Erythroblast (primary cell): ENCODE results near the gene NHEJ1.

Source experiments
- DNase-seq, 2 experiments: peaks; one replicate each; lab custom pipeline; 2025; lab: John Stamatoyannopoulos, UW
- GATA1 ChIP-seq: IDR thresholded peaks from 2 replicates; pipeline ENCODE4 v1.6.1; 2011; ENCODE audit warnings: low read depth, mild to moderate bottlenecking, control low read depth, low read length, moderate library complexity
- POLR2A ChIP-seq: IDR thresholded peaks from 2 replicates; pipeline ENCODE4 v1.6.1; 2011; ENCODE audit warnings: mild to moderate bottlenecking, low read length

NHEJ1 gene

GRCh38 chr2:219177552-219178376 lies 17.1 kb upstream of the NHEJ1 start, which contains the start of gene RETREG2:
Gene RETREG2, plus strand, starts transcription at chr2:219178275. Its CDS starts 78 bp downstream, at chr2:219178353.
- DNase-seq = peak; percentile 97 to 98
- peak; percentile 97 for TF ChIP-seq POLR2A
- TF ChIP-seq GATA1 = no peak

GRCh38 chr2:219176818-219177551 lies 16.4 kb upstream of the NHEJ1 start, which contains the start of gene CNPPD1:
Gene CNPPD1, minus strand, starts transcription at chr2:219176925. Its CDS starts 97 bp downstream, at chr2:219176828.
- peak; percentile 92 to 97 for DNase-seq
- TF ChIP-seq GATA1 (no peak), POLR2A (no peak)

- peak; percentile 74 to 82 for DNase-seq
Measured at GRCh38 chr2:219175928-219176817, 15.6 kb upstream of the NHEJ1 start.

GRCh38 chr2:219175486-219175885 lies 14.9 kb upstream of the NHEJ1 start:
- TF ChIP-seq POLR2A (no peak), GATA1 (no peak)
- DNase-seq = no peak

More at GRCh38 chr2:219175928-219176817, 15.6 kb upstream of the NHEJ1 start:
- TF ChIP-seq POLR2A (no peak), GATA1 (no peak)

- TF ChIP-seq POLR2A = no peak
- no peak for TF ChIP-seq GATA1
- no peak for DNase-seq
Measured at GRCh38 chr2:219174801-219175200, 14.2 kb upstream of the NHEJ1 start.

GRCh38 chr2:219174146-219174545 lies 13.5 kb upstream of the NHEJ1 start:
- no peak for DNase-seq
- TF ChIP-seq GATA1 (no peak), POLR2A (no peak)

GRCh38 chr2:219173176-219173575 lies 12.6 kb upstream of the NHEJ1 start:
- TF ChIP-seq GATA1 (no peak), POLR2A (no peak)
- no peak for DNase-seq

GRCh38 chr2:219172231-219173154 lies 11.9 kb upstream of the NHEJ1 start:
- no peak for TF ChIP-seq POLR2A
- no peak for TF ChIP-seq GATA1
- peak in 1 of 2 experiments; percentile 48 for DNase-seq

- no peak for TF ChIP-seq GATA1
- DNase-seq = peak; percentile 47 to 69
Measured at GRCh38 chr2:219171231-219171651, 10.6 kb upstream of the NHEJ1 start.

- DNase-seq = no peak
- no peak for TF ChIP-seq GATA1
- TF ChIP-seq POLR2A = no peak
Measured at GRCh38 chr2:219169930-219170654, 9.5 kb upstream of the NHEJ1 start, which contains the start of gene SLC23A3. Gene SLC23A3, minus strand, starts transcription at chr2:219170029. Its CDS starts 45 bp downstream, at chr2:219169984.

GRCh38 chr2:219168932-219169331 lies 8.3 kb upstream of the NHEJ1 start:
- TF ChIP-seq POLR2A = no peak
- TF ChIP-seq GATA1 = no peak
- no peak for DNase-seq

- DNase-seq = no peak
- TF ChIP-seq GATA1 = no peak
- TF ChIP-seq POLR2A = no peak
Measured at GRCh38 chr2:219168526-219168925, 7.9 kb upstream of the NHEJ1 start.
